ENCODE results near the gene CHN2.

Gene CHN2

GRCh38 chr7:29278337-29279069, 83.9 kb downstream of the CHN2 start:
- no peak for DNase-seq (ENCODE audit: low read depth)
- TF ChIP-seq POLR2A (IDR thresholded peaks at IDR 0.05; ENCODE audit: extremely low read depth, insufficient read length) (no peak), MYC (IDR thresholded peaks at IDR 0.05; ENCODE audit: low read depth, low read length) (no peak), MAX (IDR thresholded peaks at IDR 0.05; ENCODE audit: low read depth, low read length) (no peak)
- TF ChIP-seq, protein P1, sequence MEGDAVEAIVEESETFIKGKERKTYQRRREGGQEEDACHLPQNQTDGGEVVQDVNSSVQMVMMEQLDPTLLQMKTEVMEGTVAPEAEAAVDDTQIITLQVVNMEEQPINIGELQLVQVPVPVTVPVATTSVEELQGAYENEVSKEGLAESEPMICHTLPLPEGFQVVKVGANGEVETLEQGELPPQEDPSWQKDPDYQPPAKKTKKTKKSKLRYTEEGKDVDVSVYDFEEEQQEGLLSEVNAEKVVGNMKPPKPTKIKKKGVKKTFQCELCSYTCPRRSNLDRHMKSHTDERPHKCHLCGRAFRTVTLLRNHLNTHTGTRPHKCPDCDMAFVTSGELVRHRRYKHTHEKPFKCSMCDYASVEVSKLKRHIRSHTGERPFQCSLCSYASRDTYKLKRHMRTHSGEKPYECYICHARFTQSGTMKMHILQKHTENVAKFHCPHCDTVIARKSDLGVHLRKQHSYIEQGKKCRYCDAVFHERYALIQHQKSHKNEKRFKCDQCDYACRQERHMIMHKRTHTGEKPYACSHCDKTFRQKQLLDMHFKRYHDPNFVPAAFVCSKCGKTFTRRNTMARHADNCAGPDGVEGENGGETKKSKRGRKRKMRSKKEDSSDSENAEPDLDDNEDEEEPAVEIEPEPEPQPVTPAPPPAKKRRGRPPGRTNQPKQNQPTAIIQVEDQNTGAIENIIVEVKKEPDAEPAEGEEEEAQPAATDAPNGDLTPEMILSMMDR (IDR thresholded peaks at IDR 0.05; ENCODE audit: low read depth, low read length): no peak

DNA sequence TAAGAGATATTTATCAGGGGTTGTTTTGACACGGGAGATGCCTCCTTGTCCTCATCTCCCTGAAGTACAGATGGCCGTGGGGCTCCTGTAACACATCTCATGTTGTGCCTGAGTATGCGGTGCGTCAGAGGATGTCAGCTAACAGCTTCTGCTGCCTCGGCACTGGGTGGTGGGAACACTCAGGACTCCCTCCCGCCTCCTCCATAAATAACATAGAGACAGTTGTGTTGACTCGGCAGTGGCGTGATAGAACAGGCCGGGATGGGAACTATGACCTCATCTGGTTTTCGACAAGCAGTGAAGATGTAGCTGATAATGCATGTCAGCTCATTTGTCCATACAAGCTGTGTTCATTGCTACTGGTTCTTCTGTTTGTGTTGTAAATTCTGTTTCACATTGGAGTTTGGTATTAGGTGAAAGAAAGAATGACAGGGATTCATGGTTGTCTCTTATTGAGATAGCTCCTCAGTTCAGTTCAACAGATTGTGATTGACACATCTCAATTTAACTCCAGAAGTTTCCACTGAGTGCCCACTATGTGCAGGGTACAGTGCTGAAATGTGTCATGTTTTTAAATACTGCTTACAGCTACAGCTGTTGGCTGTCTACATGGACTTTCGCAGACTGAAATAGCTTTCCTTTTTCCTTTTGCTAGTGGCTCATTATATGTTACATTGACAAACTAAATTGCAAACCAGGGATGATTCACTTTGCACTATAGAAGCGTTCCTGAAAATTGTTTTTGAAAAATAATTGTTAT, 87.4 kb downstream of the CHN2 start:
- H3K4me3 ChIP-seq (ENCODE audit: low read depth, low read length): no peak overlapping the region
- no peak for TF ChIP-seq MAX (IDR thresholded peaks at IDR 0.05; ENCODE audit: low read depth, low read length)
- TF ChIP-seq, protein P1 (IDR thresholded peaks at IDR 0.05; ENCODE audit: low read depth, low read length): no peak
- TF ChIP-seq POLR2A (IDR thresholded peaks at IDR 0.05; ENCODE audit: extremely low read depth, insufficient read length): no peak
- no peak for TF ChIP-seq MYC (IDR thresholded peaks at IDR 0.05; ENCODE audit: low read depth, low read length)
- no peak for DNase-seq (ENCODE audit: low read depth)

More at GRCh38 chr7:29278337-29279069, 83.9 kb downstream of the CHN2 start:
- no peak overlapping the region for H3K4me3 ChIP-seq (ENCODE audit: low read depth, low read length)

GRCh38 chr7:29282819-29283414, 88.3 kb downstream of the CHN2 start:
- peak; percentile 44 for DNase-seq (ENCODE audit: low read depth)
- no peak overlapping the region for H3K4me3 ChIP-seq (ENCODE audit: low read depth, low read length)
- no peak for TF ChIP-seq POLR2A (IDR thresholded peaks at IDR 0.05; ENCODE audit: extremely low read depth, insufficient read length)
- no peak for TF ChIP-seq MYC (IDR thresholded peaks at IDR 0.05; ENCODE audit: low read depth, low read length)
- TF ChIP-seq, protein P1 (IDR thresholded peaks at IDR 0.05; ENCODE audit: low read depth, low read length): no peak
- TF ChIP-seq MAX (IDR thresholded peaks at IDR 0.05; ENCODE audit: low read depth, low read length): no peak

DNA sequence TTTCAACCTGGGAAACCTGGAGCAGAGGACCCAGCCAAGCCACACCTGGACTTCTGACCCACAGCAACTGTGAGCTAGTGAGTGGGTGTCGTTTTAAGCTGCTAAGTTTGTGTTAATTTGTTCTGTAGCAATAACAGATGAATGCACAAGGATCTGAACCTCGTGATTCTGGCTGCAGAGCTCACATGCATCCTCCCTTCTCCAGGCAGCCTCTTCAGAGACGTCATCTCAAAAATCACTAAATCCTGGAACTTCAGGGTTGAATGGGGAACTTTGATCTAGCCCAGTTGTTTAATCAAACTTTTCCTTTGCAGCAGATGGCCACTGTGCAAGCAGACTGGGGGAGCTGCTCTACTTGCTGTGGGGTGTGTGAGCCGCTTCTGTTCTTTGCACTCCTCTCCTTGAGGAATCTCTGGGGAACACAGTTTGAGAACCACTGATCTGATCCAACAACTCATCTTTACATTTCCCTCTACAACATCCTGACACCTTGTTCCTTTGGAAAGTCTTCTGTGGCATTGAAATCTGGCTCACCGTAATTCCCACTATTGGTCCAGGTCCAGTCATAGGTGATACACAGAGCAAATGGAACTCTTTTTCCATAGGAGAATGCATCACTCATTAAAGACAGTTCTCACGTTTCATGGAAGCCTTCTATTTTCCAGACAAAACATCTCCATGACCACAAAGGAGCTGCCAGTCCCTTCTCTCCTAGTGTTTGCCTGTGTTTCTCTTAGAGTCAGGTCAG, 90.3 kb downstream of the CHN2 start:
- no peak for TF ChIP-seq POLR2A (IDR thresholded peaks at IDR 0.05; ENCODE audit: extremely low read depth, insufficient read length)
- no peak for TF ChIP-seq MAX (IDR thresholded peaks at IDR 0.05; ENCODE audit: low read depth, low read length)
- TF ChIP-seq MYC (IDR thresholded peaks at IDR 0.05; ENCODE audit: low read depth, low read length): no peak
- TF ChIP-seq, protein P1 (IDR thresholded peaks at IDR 0.05; ENCODE audit: low read depth, low read length): no peak
- peak; percentile 15 for DNase-seq (ENCODE audit: low read depth)
- H3K4me3 ChIP-seq (ENCODE audit: low read depth, low read length): no peak overlapping the region

DNA sequence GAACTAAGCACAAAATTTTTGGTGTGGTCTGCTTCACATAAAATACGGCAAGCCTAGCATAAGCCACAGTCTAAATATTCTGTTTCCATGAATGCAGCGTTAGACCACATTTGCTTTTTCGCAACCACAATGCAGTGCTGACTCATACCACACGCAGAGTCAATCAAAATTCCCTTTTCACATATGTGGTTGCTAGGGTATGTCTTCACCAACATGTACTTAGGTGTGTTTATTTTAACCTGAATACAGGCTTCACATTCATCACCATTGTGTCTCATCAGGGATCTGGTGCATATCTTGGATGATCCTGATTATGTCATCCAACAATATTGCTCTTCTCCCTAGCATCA, 90.8 kb downstream of the CHN2 start:
- TF ChIP-seq MAX (IDR thresholded peaks at IDR 0.05; ENCODE audit: low read depth, low read length) (peak; percentile 50; the same call in 1 of the 2 replicates), POLR2A (IDR thresholded peaks at IDR 0.05; ENCODE audit: extremely low read depth, insufficient read length) (no peak), MYC (IDR thresholded peaks at IDR 0.05; ENCODE audit: low read depth, low read length) (peak; percentile 78)
- H3K4me3 ChIP-seq (ENCODE audit: low read depth, low read length): no peak overlapping the region
- DNase-seq (ENCODE audit: low read depth): peak; percentile 88
